ENCODE measurements around the gene URGCP. TPM values are rescaled to one million over a fixed set of nuclear protein-coding genes. Genes with fewer than 3 reads are reported as not detected.
"Not testable (repeated sequence)": the region's sequence is repeated elsewhere in the genome, so short reads cannot be mapped to it uniquely, and the experiment has no call there.

URGCP gene
- total RNA-seq, 2 experiments from 2014 or later, result 26.5 to 26.9 TPM

DNA sequence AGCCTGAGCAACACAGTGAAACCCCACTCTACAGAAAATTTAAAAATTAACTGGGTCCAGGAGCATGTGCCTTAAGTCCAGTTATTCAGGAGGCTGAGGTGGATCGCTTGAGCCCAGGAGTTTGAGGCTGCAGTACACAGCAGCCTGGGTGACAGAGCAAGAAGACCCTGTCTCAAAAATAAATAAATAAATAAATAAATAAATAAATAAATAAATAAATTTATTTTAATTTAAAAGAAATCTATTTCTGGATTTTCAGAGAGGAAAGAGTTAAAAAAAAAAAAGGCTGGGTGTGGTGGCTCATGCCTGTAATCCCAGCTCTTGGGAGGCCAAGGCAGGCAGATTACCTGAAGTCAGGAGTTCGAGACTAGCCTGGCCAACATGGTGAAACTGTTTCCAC lies 7.8 kb downstream of the URGCP start:
- H3K36me3 Mint-ChIP-seq, result peaks cover 19% of the 10 kb centered on the region
- POLR2A ChIA-PET; H3K9me3 Mint-ChIP-seq; H3K27me3 Mint-ChIP-seq; DNase-seq; ATAC-seq (ENCODE audit: low read depth); H3K27ac Mint-ChIP-seq; H3K4me3 Mint-ChIP-seq: not testable (repeated sequence)
- H3K4me1 Mint-ChIP-seq, result peaks cover 16% of the 10 kb centered on the region

DNA sequence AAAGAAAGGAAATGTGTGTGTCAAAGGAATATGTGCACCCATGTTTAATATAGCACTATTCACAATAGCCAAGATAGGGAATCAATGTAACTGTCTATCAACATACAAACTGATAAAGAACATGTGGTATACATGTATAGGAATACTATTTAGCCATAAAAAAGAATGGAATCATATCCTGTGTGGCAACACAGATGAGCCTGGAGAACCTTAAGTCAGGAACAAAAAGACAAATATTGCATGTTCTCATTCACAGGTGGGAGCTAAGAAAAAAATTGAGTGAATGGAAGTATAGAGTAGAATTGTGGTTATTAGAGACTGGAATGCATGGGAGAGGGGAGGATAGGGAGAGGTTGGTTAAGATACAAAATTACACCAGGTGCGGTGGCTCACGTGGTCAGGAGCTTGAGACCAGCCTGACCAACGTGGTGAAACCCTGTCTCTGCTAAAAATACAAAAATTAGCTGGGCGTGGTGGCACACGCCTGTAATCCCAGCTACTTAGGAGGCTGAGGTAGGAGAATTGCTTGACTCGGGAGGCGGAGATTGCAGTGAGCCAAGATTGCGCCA lies 10.5 kb downstream of the URGCP start:
- DNase-seq (no peak), ATAC-seq (ENCODE audit: low read depth) (no peak)
- H3K27me3 Mint-ChIP-seq, result no peaks in the 10 kb centered on the region
- H3K4me1 Mint-ChIP-seq, result peaks cover 28% of the 10 kb centered on the region
- peaks cover 18% of the 10 kb centered on the region for H3K36me3 Mint-ChIP-seq
- no peak overlapping the region for H3K27ac Mint-ChIP-seq
- POLR2A ChIA-PET, result interaction anchor here (1.3 kb wide), 1 partner anchor 27 kb away, joined by 3 read pairs; the partner anchor contains the start of gene MRPS24
- no peak overlapping the region for H3K4me3 Mint-ChIP-seq
- no peaks in the 10 kb centered on the region for H3K9me3 Mint-ChIP-seq

DNA sequence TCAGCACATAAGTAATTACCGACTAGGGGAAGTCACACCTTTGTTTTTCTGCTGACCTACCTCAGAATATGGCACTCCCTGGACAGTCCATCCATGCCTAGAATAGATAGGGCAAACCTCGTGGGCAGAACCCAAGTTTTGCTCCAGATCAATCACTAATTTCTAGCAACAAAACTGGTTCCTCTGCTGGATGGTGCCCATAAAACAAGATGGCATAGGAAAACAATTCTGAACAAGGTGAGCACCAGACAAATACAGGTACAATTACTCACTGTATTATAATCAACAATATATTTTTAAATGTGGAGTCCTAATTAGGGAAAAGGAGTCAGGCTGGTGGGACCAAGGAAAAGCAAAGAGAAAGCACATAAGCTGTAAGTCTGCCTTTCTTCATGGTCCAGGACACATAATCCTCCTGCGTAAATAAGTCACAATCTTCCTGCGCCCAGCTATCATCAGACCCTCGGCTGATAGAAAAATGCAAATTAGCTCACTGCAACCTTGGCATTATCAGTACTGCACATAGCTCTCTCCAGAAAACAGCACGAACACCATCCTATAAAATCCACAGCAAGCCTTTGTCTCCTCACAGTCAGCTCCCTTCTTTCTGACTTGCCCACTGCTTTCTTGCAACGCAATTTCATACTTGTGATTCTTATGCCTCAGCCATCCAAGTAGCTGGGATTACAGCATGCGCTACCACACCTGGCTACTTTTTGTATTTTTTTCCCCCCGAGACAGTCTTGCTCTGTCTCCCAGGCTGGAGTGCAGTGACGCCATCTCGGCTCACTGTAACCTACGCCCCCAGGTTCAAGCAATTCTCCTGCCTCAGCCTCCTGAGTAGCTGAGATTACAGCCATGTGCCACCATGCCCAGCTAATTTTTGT lies 15.1 kb downstream of the URGCP start:
- H3K4me1 Mint-ChIP-seq, result peaks cover 32% of the 10 kb centered on the region
- ATAC-seq (ENCODE audit: low read depth), result no peak
- H3K27me3 Mint-ChIP-seq, result no peaks in the 10 kb centered on the region
- H3K4me3 Mint-ChIP-seq, result no peak overlapping the region
- no peak for DNase-seq
- H3K36me3 Mint-ChIP-seq, result peaks cover 10% of the 10 kb centered on the region
- POLR2A ChIA-PET, result no interaction called here
- H3K9me3 Mint-ChIP-seq, result no peaks in the 10 kb centered on the region
- H3K27ac Mint-ChIP-seq, result no peak overlapping the region

DNA sequence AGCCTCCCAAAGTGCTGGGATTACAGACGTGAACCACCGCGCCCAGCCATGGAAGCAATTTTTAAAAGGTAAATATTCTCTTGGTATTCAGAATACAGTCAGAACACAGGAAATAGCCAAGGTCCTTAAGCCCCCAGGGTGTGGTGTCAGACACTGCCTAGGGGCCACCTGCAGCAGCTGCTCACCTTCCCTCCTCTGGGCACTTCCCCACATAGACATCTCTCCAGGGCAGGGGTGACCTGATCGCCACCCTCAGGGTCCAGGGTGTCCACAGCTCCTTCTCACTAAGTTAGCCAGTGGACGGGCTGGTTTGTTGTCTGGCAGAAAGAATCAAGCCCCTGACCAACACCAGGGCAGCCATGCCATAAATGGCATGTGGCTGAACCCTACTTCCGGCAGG lies 15.9 kb downstream of the URGCP start:
- Mint-ChIP-seq H3K4me3 (no peak overlapping the region), H3K27me3 (no peaks in the 10 kb centered on the region), H3K4me1 (peaks cover 28% of the 10 kb centered on the region), H3K9me3 (no peaks in the 10 kb centered on the region), H3K36me3 (peaks cover 8% of the 10 kb centered on the region), H3K27ac (no peak overlapping the region)
- ATAC-seq (ENCODE audit: low read depth), result no peak
- no peak for DNase-seq
- POLR2A ChIA-PET, result no interaction called here

DNA sequence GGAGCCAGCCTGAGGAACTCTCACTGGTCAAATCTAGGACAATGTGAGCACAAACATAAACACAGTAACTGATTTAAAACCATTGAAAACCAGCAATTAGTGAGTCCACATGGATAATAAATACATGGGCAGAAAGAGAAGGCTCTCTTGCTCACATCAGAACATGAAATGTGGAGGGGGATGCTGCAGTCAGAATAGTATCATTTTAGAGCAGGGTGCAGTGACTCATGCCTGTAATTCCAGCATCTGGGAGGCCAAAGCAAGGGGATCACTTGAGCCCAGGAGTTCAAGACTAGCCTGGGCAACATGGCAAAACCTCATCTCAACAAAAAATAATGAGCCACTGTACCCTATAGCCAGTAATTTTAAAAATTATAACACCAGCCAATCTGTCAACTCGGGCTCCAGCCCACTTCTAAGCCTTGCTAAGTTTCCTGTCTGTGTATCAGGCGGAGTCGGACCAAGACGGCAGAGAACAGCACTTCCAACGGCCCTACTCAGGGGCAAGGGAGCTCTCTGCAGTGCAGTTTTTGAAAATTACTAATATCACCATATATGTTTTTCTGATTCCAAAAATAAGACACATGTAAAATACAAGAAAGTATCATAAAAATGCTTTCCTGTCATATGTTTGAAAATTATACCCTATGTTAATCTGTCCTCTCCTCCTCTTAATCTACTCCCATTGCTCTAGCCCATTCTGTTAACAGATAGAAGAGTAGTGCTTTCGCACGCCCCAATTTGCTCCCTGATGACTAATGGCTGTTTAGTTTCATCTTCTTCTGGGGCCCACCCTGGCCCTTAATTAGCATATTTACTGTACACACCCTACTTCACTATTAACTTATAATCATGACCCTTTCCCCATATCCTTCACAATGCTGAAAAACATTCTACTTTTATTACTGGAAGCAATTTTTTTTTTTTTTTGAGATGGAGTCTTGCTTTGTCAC lies 17.1 kb downstream of the URGCP start:
- Mint-ChIP-seq H3K36me3 (peaks cover 9% of the 10 kb centered on the region), H3K4me1 (peaks cover 28% of the 10 kb centered on the region), H3K4me3 (no peak overlapping the region), H3K27me3 (no peaks in the 10 kb centered on the region), H3K27ac (no peak overlapping the region), H3K9me3 (no peaks in the 10 kb centered on the region)
- DNase-seq (no peak), ATAC-seq (ENCODE audit: low read depth) (no peak)
- POLR2A ChIA-PET, result no interaction called here

DNA sequence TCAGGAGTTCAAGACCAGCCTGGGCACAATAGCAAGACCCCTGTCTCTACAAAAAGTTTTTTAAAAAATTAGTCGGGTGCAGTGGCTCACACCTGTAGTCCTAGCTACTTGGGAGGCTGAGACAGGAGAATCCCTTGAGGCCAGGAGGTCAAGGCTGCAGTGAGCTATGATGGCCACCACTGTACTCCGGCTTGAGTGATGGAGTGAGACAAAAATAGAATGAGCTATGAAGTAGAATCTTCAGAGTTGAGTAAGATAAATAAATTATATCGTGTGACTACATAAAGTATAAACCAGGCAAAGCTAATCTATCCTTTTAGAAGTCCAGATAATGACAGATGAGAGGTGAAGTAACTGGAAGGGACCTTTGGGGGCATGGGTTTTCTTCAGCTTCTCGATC lies 21.8 kb downstream of the URGCP start:
- Mint-ChIP-seq H3K27me3 (no peaks in the 10 kb centered on the region), H3K9me3 (no peaks in the 10 kb centered on the region), H3K4me3 (no peak overlapping the region), H3K36me3 (peaks cover 18% of the 10 kb centered on the region), H3K27ac (no peak overlapping the region), H3K4me1 (peaks cover 14% of the 10 kb centered on the region)
- POLR2A ChIA-PET, result no interaction called here
- DNase-seq (no peak), ATAC-seq (ENCODE audit: low read depth) (no peak)

DNA sequence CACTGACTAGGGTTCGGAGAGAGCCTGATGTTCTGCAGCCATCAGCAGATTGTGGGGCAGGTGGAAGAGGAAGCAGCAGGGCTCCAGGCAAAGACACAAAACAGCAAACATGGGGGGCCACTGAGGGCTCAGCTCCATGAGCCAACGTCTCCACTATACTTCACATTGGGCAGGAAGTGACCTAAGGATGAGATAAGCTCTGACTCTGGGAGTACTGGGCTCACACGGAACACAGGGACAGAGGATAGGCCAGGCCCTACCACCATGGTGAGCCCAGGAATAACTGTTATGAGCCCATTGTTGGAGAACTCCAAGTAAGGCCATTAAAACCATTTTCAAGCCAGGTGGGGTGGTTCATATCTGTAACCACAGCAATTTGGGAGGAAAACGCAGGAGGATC lies 22.2 kb downstream of the URGCP start:
- POLR2A ChIA-PET, result no interaction called here
- no peak for DNase-seq
- H3K27ac Mint-ChIP-seq, result no peak overlapping the region
- no peaks in the 10 kb centered on the region for H3K27me3 Mint-ChIP-seq
- no peak for ATAC-seq (ENCODE audit: low read depth)
- H3K4me3 Mint-ChIP-seq, result no peak overlapping the region
- H3K36me3 Mint-ChIP-seq, result peaks cover 18% of the 10 kb centered on the region
- peaks cover 10% of the 10 kb centered on the region for H3K4me1 Mint-ChIP-seq
- no peaks in the 10 kb centered on the region for H3K9me3 Mint-ChIP-seq

DNA sequence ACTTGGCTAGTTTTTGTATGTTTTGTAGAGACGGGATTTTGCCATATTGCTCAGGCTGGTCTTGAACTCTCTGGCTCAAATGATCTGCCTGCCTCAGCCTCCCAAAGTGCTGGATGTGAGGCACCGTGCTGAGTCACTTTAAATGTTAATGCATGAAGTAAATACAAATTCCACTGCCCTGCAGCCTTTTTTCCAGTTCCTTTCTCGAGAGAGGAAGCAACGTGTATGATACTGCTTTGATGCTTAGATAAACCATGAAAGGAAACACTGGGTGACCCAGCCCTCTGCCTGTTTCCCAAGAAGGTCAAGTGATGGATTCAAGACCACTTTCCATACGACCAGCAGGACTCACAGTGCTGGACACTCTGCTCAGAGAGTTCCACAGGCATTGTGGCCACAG lies 25.8 kb downstream of the URGCP start:
- Mint-ChIP-seq H3K27ac (no peak overlapping the region), H3K27me3 (no peaks in the 10 kb centered on the region), H3K9me3 (no peaks in the 10 kb centered on the region), H3K4me3 (no peak overlapping the region), H3K36me3 (peaks cover 20% of the 10 kb centered on the region), H3K4me1 (peaks cover 5% of the 10 kb centered on the region)
- POLR2A ChIA-PET, result no interaction called here
- ATAC-seq (ENCODE audit: low read depth) (no peak), DNase-seq (no peak)

DNA sequence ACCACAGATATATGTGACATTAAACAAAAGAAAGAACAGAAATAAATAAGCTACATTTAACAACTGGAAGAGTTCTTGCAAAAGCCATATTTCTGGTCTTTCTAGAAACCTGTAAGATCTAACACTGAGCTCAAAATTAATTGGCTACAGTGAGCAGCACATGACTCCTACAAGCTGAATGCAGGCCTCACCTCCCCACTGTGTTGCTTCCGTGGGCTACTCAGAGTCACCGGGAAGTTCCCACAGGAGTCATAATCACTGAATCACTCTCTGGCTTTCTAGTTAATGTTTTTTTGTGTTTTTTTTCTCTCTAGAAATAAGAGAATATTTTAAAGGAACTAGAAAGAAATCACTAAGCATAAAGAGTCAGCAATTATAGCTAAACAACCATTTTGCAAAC lies 26.9 kb downstream of the URGCP start:
- H3K27me3 Mint-ChIP-seq, result no peaks in the 10 kb centered on the region
- no peak for ATAC-seq (ENCODE audit: low read depth)

DNA sequence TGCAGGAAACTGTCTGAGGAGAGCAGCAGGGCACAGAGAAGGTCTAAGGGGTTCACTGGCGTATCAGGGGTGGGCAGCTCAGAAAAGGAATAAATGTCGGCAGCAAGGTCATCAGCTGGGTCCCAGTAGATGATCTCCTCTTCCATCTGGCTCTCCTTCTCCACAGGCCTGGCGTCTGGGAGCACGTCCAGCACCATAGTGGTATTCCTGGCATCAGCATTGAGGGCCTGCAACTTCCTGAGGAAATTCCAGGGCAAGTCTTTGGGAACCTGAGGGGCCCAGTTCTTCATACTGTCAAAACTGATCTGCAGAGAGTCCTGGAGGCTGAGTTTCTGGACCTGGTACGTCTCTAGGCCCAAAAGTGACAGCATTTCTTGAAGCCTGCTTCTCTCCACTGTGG lies 27.5 kb downstream of the URGCP start:
- H3K4me3 Mint-ChIP-seq, result no peak overlapping the region
- POLR2A ChIA-PET, result no interaction called here
- ATAC-seq (ENCODE audit: low read depth), result no peak
- H3K36me3 Mint-ChIP-seq, result peaks cover 21% of the 10 kb centered on the region
- no peak overlapping the region for H3K27ac Mint-ChIP-seq
- H3K9me3 Mint-ChIP-seq, result no peaks in the 10 kb centered on the region
- H3K4me1 Mint-ChIP-seq, result peaks cover 2% of the 10 kb centered on the region
- no peaks in the 10 kb centered on the region for H3K27me3 Mint-ChIP-seq
- DNase-seq, result no peak

More for the DNA sequence above, 26.9 kb downstream of the URGCP start:
- Mint-ChIP-seq H3K36me3 (peaks cover 26% of the 10 kb centered on the region), H3K9me3 (no peaks in the 10 kb centered on the region), H3K4me1 (peaks cover 5% of the 10 kb centered on the region), H3K4me3 (no peak overlapping the region), H3K27ac (no peak overlapping the region)
- DNase-seq, result no peak
- POLR2A ChIA-PET, result interaction anchor here (0.6 to 0.7 kb wide), 2 partner anchors 50 to 437 kb away, joined by 3 read pairs; no protein-coding TSS in a partner anchor

DNA sequence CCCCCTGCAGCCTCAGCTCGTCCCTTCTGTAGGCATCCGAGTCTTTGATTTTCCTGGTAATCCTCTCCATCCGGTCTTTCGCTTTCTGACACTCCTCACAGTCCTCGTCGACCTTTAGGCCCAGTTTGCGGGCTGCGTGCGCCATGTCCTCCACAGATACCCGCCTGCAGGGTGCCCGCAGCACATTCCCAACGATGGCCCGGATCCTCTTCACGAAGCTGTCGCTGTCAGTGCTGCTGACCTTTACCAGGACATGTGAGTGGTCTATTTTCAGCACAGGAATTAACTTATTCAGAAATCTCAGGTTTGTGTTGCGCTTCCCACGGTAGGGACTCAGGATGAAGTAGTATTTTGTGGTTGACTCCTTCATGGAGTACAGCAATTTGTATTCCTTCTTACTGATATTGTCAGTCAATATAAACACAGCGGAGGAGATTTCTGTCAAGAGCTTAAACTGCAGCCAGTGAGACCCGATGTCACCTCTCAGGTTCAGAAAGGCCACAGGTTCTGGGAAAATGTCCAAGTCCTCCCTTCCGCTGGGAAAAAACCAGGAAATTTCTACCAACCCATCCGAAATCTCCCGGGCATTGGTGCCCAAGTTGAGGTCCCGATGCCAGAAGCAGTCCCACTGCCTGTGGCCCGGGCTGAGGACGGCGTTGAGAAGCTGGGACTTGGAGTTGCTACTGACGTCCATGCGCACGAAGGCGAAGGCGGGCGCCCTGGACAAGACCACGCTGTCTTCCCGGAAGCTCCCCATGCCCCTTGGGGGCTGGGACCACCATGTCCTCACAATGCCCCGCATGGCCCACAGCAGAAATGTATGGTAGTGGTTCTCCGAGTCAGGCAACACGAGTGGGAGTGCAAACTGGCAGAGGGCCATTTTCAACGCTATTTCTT lies 28.2 kb downstream of the URGCP start:
- no peak for ATAC-seq (ENCODE audit: low read depth)
- POLR2A ChIA-PET, result no interaction called here
- DNase-seq, result no peak
- Mint-ChIP-seq H3K36me3 (peaks cover 22% of the 10 kb centered on the region), H3K27me3 (no peaks in the 10 kb centered on the region), H3K9me3 (peaks cover 1% of the 10 kb centered on the region), H3K27ac (no peak overlapping the region), H3K4me1 (peaks cover 2% of the 10 kb centered on the region), H3K4me3 (no peak overlapping the region)

DNA sequence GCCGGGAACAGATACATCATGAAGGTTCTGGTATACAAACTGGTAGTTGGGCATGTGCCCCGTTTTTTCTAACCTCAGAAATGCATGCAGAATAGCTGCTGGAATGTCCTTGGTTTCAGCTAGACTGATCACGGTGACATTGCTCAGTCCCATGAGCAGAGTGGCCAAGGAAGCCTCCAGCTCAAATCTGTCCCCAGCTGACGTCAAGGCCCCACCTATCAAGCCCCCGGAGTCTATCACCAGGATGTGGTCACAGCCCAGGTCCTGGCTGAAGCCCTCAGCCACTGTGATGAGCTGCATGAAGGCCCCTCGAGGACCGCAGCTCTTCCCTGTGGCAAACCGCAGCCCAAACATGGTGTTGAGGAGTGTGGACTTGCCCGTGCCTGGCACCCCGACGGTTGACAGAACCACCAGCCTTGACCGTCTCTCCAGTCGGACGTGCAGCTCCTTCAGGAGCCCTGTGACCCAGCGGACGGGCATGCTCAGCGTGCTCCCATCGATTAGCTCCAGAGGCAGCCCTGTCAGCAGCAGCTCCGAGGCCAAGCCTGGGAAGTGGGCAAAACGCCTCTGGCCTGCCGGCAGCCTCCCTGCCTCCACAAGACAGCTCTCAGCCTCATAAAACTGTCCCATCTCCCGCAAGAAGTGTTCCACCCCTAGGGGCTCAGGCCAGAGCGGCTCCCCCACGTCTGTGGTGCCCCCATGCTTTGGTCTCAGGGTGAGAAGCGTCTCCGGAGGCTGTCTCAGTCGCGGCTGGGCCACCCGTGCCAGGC lies 29.2 kb downstream of the URGCP start:
- peaks cover 25% of the 10 kb centered on the region for H3K36me3 Mint-ChIP-seq
- no peak overlapping the region for H3K27ac Mint-ChIP-seq
- POLR2A ChIA-PET, result no interaction called here
- DNase-seq (no peak), ATAC-seq (ENCODE audit: low read depth) (no peak)
- H3K4me3 Mint-ChIP-seq, result no peak overlapping the region
- H3K27me3 Mint-ChIP-seq, result no peaks in the 10 kb centered on the region
- peaks cover 2% of the 10 kb centered on the region for H3K4me1 Mint-ChIP-seq
- H3K9me3 Mint-ChIP-seq, result peaks cover 1% of the 10 kb centered on the region
